Erythroblast (primary cell): ENCODE data around the gene MS4A2.
"Not testable (repeated sequence)": the region's sequence is repeated elsewhere in the genome, so short reads cannot be mapped to it uniquely, and the experiment has no call there.

Source experiments
- GATA1 ChIP-seq: IDR thresholded peaks from 2 replicates; pipeline ENCODE4 v1.6.1; 2011; ENCODE audit warnings: low read depth, mild to moderate bottlenecking, control low read depth, low read length, moderate library complexity
- POLR2A ChIP-seq: IDR thresholded peaks from 2 replicates; pipeline ENCODE4 v1.6.1; 2011; ENCODE audit warnings: mild to moderate bottlenecking, low read length

GRCh38 chr11:60071644-60072043 is 16.8 kb upstream of the MS4A2 start:
- not testable (repeated sequence) for TF ChIP-seq POLR2A, GATA1
